ENCODE measurements around the gene BMP15. TPM values are rescaled to one million over a fixed set of nuclear protein-coding genes. Genes with fewer than 3 reads are reported as not detected.

The BMP15 gene
- total RNA-seq, 1 donor from 2014 or later, result not detected

- no peak for DNase-seq (ENCODE audit: low spot score)
- Mint-ChIP-seq H3K9me3 (ENCODE audit: low read depth) (peaks cover 4% of the 10 kb centered on the region), H3K27me3 (ENCODE audit: low read depth) (peaks cover 5% of the 10 kb centered on the region), H3K36me3 (ENCODE audit: low read depth) (no peaks in the 10 kb centered on the region), H3K4me1 (ENCODE audit: low read depth) (no peaks in the 10 kb centered on the region), H3K27ac (ENCODE audit: unreplicated experiment) (no peak overlapping the region), H3K4me3 (ENCODE audit: unreplicated experiment) (no peak overlapping the region)
- no peak for TF ChIP-seq CTCF (IDR thresholded peaks at IDR 0.05)
Observed at GRCh38 chrX:50876551-50876950, 34.0 kb upstream of the BMP15 start.

- Mint-ChIP-seq H3K4me3 (ENCODE audit: unreplicated experiment) (no peak overlapping the region), H3K9me3 (ENCODE audit: low read depth) (peaks cover 4% of the 10 kb centered on the region), H3K27ac (ENCODE audit: unreplicated experiment) (no peak overlapping the region), H3K36me3 (ENCODE audit: low read depth) (no peaks in the 10 kb centered on the region), H3K27me3 (ENCODE audit: low read depth) (peaks cover 7% of the 10 kb centered on the region), H3K4me1 (ENCODE audit: low read depth) (no peaks in the 10 kb centered on the region)
- no peak for TF ChIP-seq CTCF (IDR thresholded peaks at IDR 0.05)
- no peak for DNase-seq (ENCODE audit: low spot score)
Observed at GRCh38 chrX:50877310-50877709, 33.2 kb upstream of the BMP15 start.

GRCh38 chrX:50881028-50881427 lies 29.5 kb upstream of the BMP15 start:
- DNase-seq (ENCODE audit: low spot score), result no peak
- no peaks in the 10 kb centered on the region for H3K36me3 Mint-ChIP-seq (ENCODE audit: low read depth)
- H3K4me3 Mint-ChIP-seq (ENCODE audit: unreplicated experiment), result no peak overlapping the region
- peaks cover 2% of the 10 kb centered on the region for H3K27me3 Mint-ChIP-seq (ENCODE audit: low read depth)
- no peak overlapping the region for H3K27ac Mint-ChIP-seq (ENCODE audit: unreplicated experiment)
- no peaks in the 10 kb centered on the region for H3K4me1 Mint-ChIP-seq (ENCODE audit: low read depth)
- no peaks in the 10 kb centered on the region for H3K9me3 Mint-ChIP-seq (ENCODE audit: low read depth)
- no peak for TF ChIP-seq CTCF (IDR thresholded peaks at IDR 0.05)

GRCh38 chrX:50888884-50889283 lies 21.7 kb upstream of the BMP15 start:
- Mint-ChIP-seq H3K36me3 (ENCODE audit: low read depth) (no peaks in the 10 kb centered on the region), H3K4me1 (ENCODE audit: low read depth) (no peaks in the 10 kb centered on the region), H3K27ac (ENCODE audit: unreplicated experiment) (no peak overlapping the region), H3K9me3 (ENCODE audit: low read depth) (peaks cover 38% of the 10 kb centered on the region), H3K4me3 (ENCODE audit: unreplicated experiment) (no peak overlapping the region), H3K27me3 (ENCODE audit: low read depth) (peaks cover 2% of the 10 kb centered on the region)
- no peak for TF ChIP-seq CTCF (IDR thresholded peaks at IDR 0.05)
- DNase-seq (ENCODE audit: low spot score), result no peak

GRCh38 chrX:50889582-50889981 lies 21.0 kb upstream of the BMP15 start:
- H3K4me1 Mint-ChIP-seq (ENCODE audit: low read depth), result no peaks in the 10 kb centered on the region
- no peak for DNase-seq (ENCODE audit: low spot score)
- H3K36me3 Mint-ChIP-seq (ENCODE audit: low read depth), result no peaks in the 10 kb centered on the region
- TF ChIP-seq CTCF (IDR thresholded peaks at IDR 0.05), result no peak
- no peak overlapping the region for H3K27ac Mint-ChIP-seq (ENCODE audit: unreplicated experiment)
- H3K4me3 Mint-ChIP-seq (ENCODE audit: unreplicated experiment), result no peak overlapping the region
- H3K9me3 Mint-ChIP-seq (ENCODE audit: low read depth), result peaks cover 38% of the 10 kb centered on the region
- H3K27me3 Mint-ChIP-seq (ENCODE audit: low read depth), result peaks cover 2% of the 10 kb centered on the region
